NCI-H1092 (cell line): ENCODE data around the gene TSPAN5.

Experiments
- DNase-seq: peaks from one replicate; lab custom pipeline; 2025; lab: John Stamatoyannopoulos, UW

Gene TSPAN5

GRCh38 chr4:98617358-98618047, 40.9 kb downstream of the TSPAN5 start:
- no peak for DNase-seq

GRCh38 chr4:98615991-98616390, 42.4 kb downstream of the TSPAN5 start:
- DNase-seq: no peak

DNA sequence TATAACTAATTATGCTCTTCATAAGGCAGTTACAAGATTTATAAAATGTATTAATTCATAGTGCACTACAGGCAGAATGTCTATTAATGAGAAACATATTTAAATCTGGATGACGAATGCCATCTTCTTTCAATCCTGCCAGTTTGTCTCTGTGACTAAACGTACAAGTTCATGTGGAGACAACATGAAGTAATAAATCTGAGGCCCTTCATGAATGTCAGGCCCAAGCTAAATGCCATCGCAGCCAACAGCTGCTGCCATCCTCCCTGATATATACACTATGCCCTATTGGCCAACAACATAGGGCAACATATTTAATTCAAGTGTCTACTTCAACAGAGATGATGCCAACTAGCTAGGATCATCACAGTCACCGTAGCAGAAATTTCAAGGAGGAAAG, 43.7 kb downstream of the TSPAN5 start:
- no peak for DNase-seq

DNA sequence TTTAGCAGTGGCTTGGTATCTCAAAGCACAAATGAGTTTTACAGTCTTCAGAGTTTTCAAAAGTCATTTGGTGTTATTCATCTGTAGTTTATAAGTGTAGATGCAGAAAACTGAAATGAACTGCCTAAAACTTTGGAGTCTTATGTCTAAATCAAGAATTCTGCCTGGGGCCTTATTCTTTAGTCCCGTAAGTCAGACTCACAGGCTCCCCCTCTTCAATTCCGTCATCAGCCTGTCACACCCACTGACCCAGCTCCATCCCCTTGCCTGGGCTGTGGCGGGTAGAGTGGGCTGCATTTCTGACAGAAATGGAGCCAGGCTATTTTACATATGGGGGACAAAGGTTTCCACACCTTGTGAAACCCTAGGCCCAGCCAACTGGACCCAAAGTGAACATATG, 44.3 kb downstream of the TSPAN5 start:
- DNase-seq: no peak

GRCh38 chr4:98613453-98614075, 44.8 kb downstream of the TSPAN5 start:
- no peak for DNase-seq

GRCh38 chr4:98612318-98613250, 45.8 kb downstream of the TSPAN5 start:
- no peak for DNase-seq

GRCh38 chr4:98611677-98612317, 46.6 kb downstream of the TSPAN5 start:
- DNase-seq: no peak

GRCh38 chr4:98610926-98611676, 47.3 kb downstream of the TSPAN5 start:
- no peak for DNase-seq

DNA sequence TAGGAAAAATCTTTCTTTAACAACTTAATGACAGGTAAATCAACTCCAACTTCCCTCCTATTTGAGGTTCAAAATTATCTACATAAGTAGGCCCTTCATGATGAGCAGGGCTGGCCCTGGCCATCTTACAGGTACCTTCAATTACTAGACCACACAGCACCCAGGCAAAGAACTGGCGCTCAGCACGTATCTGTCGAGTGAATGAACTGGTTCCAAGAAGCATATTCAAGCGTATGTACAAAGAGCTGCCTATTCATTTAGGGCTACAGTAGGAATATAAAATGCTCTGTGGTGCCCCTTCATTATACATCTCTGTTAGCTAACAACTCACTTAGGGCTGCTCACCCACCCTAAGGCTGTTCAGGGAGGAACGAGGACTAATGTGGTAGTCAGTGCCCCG, 48.0 kb downstream of the TSPAN5 start:
- no peak for DNase-seq

- DNase-seq: no peak
These were observed 48.5 kb downstream of the TSPAN5 start for GRCh38 chr4:98609934-98610333.

DNA sequence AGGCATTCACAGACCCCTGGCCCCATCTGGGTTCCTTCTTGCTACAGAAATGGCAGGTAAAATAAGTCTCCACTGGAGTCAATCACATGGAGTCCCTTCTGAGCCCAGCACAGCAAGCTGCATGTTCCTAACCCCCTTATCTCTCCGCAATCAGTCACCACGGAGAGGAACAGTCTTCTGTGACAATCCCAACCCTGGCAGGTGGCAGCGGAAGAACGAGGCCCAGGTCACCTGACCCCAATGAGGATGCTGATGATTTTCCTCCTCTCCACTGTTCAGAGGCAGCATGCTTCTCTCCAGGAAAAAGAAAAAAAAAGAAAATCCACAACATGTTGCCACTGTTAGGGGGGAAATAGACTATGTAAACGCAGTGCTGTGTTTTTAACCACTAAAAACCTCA, 50.1 kb downstream of the TSPAN5 start:
- DNase-seq: no peak

DNA sequence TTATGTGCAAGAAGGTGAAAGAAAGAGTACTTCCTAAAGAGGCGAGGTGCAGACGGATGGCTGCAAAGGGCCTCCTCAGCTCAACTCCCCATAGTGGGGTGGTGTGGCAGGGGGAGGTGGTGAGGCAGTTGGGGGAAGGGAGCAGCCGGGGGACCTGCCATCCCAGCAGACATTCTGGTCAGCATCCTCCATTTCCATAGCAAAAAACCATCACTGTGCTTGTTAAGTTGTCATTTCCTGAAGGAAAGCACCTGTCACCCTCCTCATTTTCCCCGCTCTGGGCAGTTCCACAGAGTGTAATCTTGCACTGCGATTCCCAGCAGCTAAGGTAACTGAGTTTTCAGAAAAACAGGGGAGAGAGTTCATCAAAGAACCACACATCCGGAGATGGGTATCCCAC, 51.5 kb downstream of the TSPAN5 start:
- DNase-seq: no peak

- no peak for DNase-seq
These were observed 53.2 kb downstream of the TSPAN5 start for GRCh38 chr4:98605216-98605615.

DNA sequence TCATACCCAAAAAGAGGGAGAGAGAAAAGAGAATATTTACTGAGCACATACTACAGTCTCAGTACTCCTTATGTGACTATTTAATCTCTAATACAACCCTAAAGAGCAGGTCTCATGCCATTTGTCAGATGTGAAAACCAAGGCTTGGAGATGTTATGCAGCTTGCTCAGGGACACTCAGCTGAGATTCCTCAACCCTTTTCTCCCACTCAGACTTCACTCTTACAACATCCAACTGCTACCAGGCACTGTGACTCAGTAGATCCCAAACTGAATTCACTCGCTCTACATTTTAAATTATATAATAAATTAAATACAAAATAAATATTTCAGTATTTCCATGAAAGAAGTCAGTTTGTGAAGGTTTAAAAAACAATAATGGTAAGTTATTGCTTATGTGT, 53.7 kb downstream of the TSPAN5 start:
- DNase-seq: no peak

- no peak for DNase-seq
These were observed 54.5 kb downstream of the TSPAN5 start for GRCh38 chr4:98603683-98604521.

GRCh38 chr4:98602270-98602669, 56.1 kb downstream of the TSPAN5 start:
- no peak for DNase-seq

DNA sequence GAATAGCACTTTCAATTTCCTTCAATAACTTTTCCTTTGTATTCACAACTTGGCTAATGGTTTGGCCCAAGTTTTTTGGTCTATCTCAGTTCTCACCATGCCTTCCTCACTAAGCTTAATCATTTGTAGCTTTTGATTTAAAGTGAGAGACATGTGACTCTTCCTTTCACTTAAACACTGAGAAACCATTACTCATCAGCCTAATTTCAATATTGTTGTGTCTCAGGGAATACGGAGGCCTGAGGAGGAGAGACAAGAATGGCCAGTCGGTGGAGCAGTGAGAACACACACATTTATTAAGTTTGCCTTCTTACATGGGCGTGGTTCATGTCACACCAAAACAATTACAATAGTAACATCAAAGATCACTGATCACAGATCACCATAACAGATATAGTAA, 56.7 kb downstream of the TSPAN5 start:
- no peak for DNase-seq

DNA sequence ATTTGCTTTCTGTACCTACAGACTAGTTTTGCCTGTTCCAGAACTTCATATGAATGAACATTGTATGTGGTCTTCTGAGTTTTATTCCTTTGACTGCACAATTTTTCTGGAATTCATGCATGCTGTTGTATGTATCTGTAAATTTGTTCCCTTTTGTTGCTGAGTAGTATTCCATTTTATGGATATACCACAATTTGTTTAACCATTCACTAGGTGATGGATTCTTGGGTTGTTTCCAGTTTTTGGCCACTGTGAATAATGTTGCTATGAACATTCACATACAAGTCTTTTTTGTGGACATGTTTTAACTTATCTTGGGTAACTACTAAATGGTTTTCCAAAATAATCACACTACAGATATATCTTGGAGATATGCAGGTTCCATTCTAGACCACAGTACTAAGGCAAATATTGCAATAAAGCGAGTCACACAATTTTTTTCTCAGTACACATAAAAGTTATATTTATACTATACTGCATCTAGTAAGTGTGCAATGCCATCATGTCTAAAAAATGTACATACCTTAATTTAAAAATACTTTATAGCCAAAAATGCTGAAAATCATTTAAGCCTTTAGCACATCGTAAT, 58.7 kb downstream of the TSPAN5 start:
- DNase-seq: no peak

DNA sequence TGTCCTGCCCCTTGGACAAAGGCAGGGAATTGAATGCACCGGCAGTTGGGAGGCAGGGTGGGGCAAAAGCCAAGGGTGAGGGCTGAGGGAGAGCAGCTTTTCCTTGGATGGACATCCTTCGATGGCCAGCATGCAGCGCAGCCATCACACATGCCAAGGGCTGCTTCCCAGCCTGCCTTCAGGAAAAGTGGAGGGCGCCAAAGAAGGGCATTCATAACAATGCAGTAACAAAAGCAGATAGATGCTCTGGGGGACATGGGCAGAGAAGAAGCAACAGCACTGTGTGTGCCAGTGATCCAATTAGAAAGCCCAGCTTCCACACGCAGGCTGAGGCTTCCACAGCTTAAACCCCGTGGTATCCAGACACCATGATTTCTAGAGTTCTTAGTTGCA, 71.5 kb downstream of the TSPAN5 start:
- no peak for DNase-seq

DNA sequence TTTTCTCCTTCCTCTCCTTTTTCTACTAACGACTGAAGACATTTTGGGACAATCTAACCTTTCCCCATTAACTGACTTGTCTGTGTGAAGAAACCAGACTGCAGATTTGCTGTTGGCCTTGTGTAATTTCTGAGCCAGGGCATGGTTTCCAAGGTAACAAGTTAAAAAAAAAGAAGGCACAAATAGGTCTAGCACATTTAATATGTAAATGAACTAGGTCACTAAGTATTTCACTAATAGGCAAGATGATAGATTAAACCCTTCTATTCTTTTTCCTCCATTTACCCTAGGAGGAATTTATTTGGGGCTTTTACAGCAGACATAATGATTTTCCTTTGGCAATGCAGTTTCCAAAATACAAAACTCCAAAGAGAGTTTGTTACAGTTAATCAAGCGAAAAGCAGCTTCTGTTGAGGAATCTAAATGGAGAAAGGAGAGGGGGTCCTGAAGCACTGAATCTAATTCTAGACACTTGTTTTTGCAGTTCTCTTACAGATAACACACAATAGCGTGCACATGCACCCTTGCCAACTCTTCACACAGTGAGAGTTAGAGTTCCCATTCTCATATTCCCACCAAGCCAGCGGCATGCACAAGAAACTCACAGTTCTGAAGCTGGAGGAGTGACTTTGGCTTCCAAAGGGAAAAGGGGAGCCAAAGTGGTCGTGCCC, 72.0 kb downstream of the TSPAN5 start:
- no peak for DNase-seq
